MM.1S (cell line): ENCODE data around the gene MPST.

Experiments
- DNase-seq: peaks from one replicate; pipeline ENCODE4 v3.0.0-alpha.2; 2015
- H2AFZ ChIP-seq: fragments of 300-600 bp; sonication (generic); 2 replicates; pipeline ENCODE4 v1.6.0; 2016; ENCODE audit warnings: antibody characterized with exemption, low read length
- H3F3A ChIP-seq: fragments of 300-600 bp; sonication (generic); 2 replicates; pipeline ENCODE4 v1.6.1; 2016; ENCODE audit warnings: mild to moderate bottlenecking, antibody characterized with exemption, low read length, moderate library complexity, mixed read lengths; ENCODE audit not compliant: insufficient read depth
- H3K27ac ChIP-seq: fragments of 300-600 bp; sonication (generic); 2 replicates; pipeline ENCODE4 v1.5.1; 2016; ENCODE audit warnings: mild to moderate bottlenecking, low read length
- H3K27me3 ChIP-seq: fragments of 300-600 bp; sonication (generic); replicated peaks from 2 replicates; pipeline ENCODE4 v1.6.0; 2016; ENCODE audit warnings: low read length; ENCODE audit not compliant: insufficient read depth
- H3K36me3 ChIP-seq: fragments of 300-600 bp; sonication (generic); replicated peaks from 2 replicates; pipeline ENCODE4 v1.6.1; 2016; ENCODE audit warnings: mild to moderate bottlenecking, low read length, mixed read lengths; ENCODE audit not compliant: insufficient read depth
- H3K4me1 ChIP-seq: fragments of 300-600 bp; sonication (generic); 2 replicates; pipeline ENCODE4 v1.6.1; 2016; ENCODE audit warnings: low read length, mixed read lengths
- H3K4me2 ChIP-seq: fragments of 300-600 bp; sonication (generic); 2 replicates; pipeline ENCODE4 v1.6.0; 2016; ENCODE audit warnings: low read depth, low read length
- H3K4me3 ChIP-seq: fragments of 300-600 bp; sonication (generic); 2 replicates; pipeline ENCODE4 v1.5.1; 2016; ENCODE audit warnings: low read length, mixed read lengths
- H3K79me2 ChIP-seq: fragments of 300-600 bp; sonication (generic); 2 replicates; pipeline ENCODE4 v1.6.1; 2016; ENCODE audit warnings: mixed run types, low read length, mixed read lengths
- H3K9ac ChIP-seq: fragments of 300-600 bp; sonication (generic); 2 replicates; pipeline ENCODE4 v1.6.1; 2016; ENCODE audit warnings: low read length, mixed read lengths
- H3K9me2 ChIP-seq: fragments of 300-600 bp; sonication (generic); replicated peaks from 2 replicates; pipeline ENCODE4 v1.6.1; 2016; ENCODE audit warnings: mild to moderate bottlenecking, low read length, mixed read lengths; ENCODE audit not compliant: insufficient read depth
- H3K9me3 ChIP-seq: fragments of 300-600 bp; sonication (generic); replicated peaks from 2 replicates; pipeline ENCODE4 v1.6.1; 2016; ENCODE audit warnings: mild to moderate bottlenecking, low read length, mixed read lengths; ENCODE audit not compliant: insufficient read depth
- H4K20me1 ChIP-seq: fragments of 300-600 bp; sonication (generic); 2 replicates; pipeline ENCODE4 v1.6.1; 2016; ENCODE audit warnings: mild to moderate bottlenecking, low read length, moderate library complexity, mixed read lengths; ENCODE audit not compliant: insufficient read depth
- CTCF ChIP-seq: fragments of 300-600 bp; sonication (generic); IDR thresholded peaks from 2 replicates; pipeline ENCODE4 v1.5.1; 2016; ENCODE audit warnings: antibody characterized with exemption, low read length, mixed read lengths
- EZH2 ChIP-seq: fragments of 300-600 bp; sonication (generic); optimal IDR thresholded peaks from 2 replicates; pipeline ENCODE3; 2017; ENCODE audit warnings: low read depth, mild to moderate bottlenecking, antibody characterized with exemption, low read length, mixed read lengths
- EZH2phosphoT487 ChIP-seq: fragments of 300-600 bp; sonication (generic); IDR thresholded peaks from 2 replicates; pipeline ENCODE4 v1.6.1; 2018; ENCODE audit warnings: antibody characterized with exemption, low read length

Gene MPST

DNA sequence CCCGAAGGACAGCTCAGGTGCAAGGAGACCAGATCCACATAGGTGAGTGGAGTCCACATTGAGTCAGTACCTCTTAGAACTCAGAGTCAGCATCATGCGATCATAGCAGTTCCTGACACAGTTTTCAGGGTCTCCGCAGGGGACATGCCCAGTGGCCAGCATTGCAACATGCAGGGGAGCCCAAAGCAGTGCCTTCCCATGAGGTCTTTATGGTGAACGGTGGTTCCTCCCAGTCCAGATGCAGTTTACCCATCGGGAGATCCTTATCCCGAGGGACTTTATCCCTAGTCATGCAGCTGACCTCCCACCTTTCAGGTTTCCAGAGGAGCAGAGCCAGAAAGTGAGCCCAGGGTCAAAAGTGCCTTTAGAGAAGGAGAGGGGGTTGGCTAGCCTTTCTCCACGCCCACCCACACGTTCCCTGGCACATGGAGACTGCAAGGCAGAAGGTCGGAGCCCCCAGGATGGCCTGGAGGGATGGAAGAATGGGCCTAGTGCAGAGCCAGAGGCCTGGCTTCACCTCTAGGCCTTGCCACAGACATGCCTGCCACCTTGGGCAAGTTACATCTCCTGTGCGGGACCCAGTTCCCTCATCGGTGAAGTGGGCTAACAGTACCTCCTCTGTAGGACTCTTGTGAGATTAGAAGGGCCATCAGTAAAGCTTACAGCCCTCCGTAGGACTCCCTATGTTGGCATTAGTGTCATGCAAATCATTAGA is 38.4 kb downstream of the MPST start:
- Histone ChIP-seq H2AFZ (no peak overlapping the region), H3K9me3 (no peaks in the 10 kb centered on the region), H3K79me2 (no peaks in the 10 kb centered on the region), H3K36me3 (no peaks in the 10 kb centered on the region), H4K20me1 (no peaks in the 10 kb centered on the region), H3K27ac (no peak overlapping the region), H3K9me2 (no peaks in the 10 kb centered on the region), H3K9ac (no peak overlapping the region), H3K27me3 (no peaks in the 10 kb centered on the region), H3K4me1 (no peaks in the 10 kb centered on the region), H3K4me3 (no peak overlapping the region), H3F3A (no peaks in the 10 kb centered on the region), H3K4me2 (no peak overlapping the region)
- TF ChIP-seq CTCF = no peak
- no peak for DNase-seq

GRCh38 chr22:37058917-37059701 is 39.6 kb downstream of the MPST start:
- Histone ChIP-seq H3K27ac (no peak overlapping the region), H3F3A (no peaks in the 10 kb centered on the region), H4K20me1 (no peaks in the 10 kb centered on the region), H3K9ac (no peak overlapping the region), H3K4me3 (no peak overlapping the region), H3K4me2 (no peak overlapping the region), H3K36me3 (no peaks in the 10 kb centered on the region), H3K79me2 (no peaks in the 10 kb centered on the region), H3K9me2 (no peaks in the 10 kb centered on the region), H3K9me3 (no peaks in the 10 kb centered on the region), H3K27me3 (peaks cover 10% of the 10 kb centered on the region), H3K4me1 (no peaks in the 10 kb centered on the region), H2AFZ (no peak overlapping the region)
- DNase-seq = no peak
- no peak for TF ChIP-seq EZH2
- no peak for TF ChIP-seq EZH2phosphoT487
- TF ChIP-seq CTCF = no peak

DNA sequence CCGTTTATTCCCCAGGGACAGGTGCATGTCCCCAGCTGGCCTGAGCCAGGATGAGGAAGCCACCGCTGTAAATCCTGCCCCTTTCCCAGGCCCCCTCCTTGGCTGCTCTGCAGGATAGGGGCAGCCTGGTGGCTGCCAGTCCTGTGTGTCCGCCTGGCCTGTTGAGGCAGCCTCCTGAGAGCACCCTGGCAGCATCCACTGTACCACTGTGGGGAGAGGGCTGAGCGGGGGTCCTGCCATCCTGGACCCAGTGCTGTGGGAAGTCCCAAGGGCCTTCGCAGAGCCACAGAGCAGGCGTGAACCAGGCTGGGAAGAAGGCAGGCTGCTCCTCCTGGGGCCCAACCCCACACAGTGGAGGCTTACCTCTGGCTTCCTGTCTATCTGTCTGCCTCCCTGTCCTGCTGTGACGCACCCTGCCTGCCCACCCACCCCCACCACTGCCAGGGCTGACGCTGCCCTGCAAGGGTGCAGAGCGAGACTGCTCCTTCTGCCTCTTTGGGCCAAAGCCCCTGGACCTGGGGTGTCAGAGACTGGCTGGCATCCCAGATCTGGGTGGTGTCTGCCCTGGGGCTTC is 40.4 kb downstream of the MPST start:
- Histone ChIP-seq H3K9me2 (no peaks in the 10 kb centered on the region), H3K79me2 (no peaks in the 10 kb centered on the region), H3K4me1 (no peaks in the 10 kb centered on the region), H2AFZ (no peak overlapping the region), H3K9ac (no peak overlapping the region), H3F3A (no peaks in the 10 kb centered on the region), H3K4me3 (no peak overlapping the region), H3K36me3 (no peaks in the 10 kb centered on the region), H3K9me3 (no peaks in the 10 kb centered on the region), H3K27ac (no peak overlapping the region), H3K27me3 (peaks cover 18% of the 10 kb centered on the region), H4K20me1 (no peaks in the 10 kb centered on the region), H3K4me2 (no peak overlapping the region)
- DNase-seq = no peak
- TF ChIP-seq CTCF (no peak), EZH2 (no peak), EZH2phosphoT487 (no peak)
